CD4-positive, CD25-positive, alpha-beta regulatory T cell (primary cell): ENCODE results near the gene ACLY. TPM values are rescaled to one million over a fixed set of nuclear protein-coding genes. Genes with fewer than 3 reads are reported as not detected.

ENCODE experiments used
- ATAC-seq, 2 donors: fragments of 150-1000 bp; cut with Tn5 transposase; one replicate each; pipeline ENCODE4 v1.10.0; 2021; ENCODE audit warnings: low read depth in 2 of 2, moderate number of reproducible peaks in 2 of 2, moderate library complexity in 1 of 2
- DNase-seq, 3 donors: peaks; one replicate each; pipeline versions ENCODE4 v3.0.0 to v3.0.0-alpha.2; 2012 to 2022; ENCODE audit warnings: mixed read lengths in 1 of 3
- H3K27ac ChIP-seq: one replicate; pipeline ENCODE4 v1.7.0; 2013; ENCODE audit warnings: mild to moderate bottlenecking, low read length; ENCODE audit not compliant: insufficient read depth, poor library complexity, severe bottlenecking
- H3K27me3 ChIP-seq: one replicate; pipeline ENCODE4 v1.7.0; 2013; ENCODE audit warnings: low read length; ENCODE audit not compliant: control insufficient read depth, insufficient read depth
- H3K36me3 ChIP-seq: one replicate; pipeline ENCODE4 v1.7.0; 2013; ENCODE audit warnings: mild to moderate bottlenecking, low read length, moderate library complexity; ENCODE audit not compliant: control insufficient read depth, insufficient read depth
- H3K4me1 ChIP-seq: 2 replicates; pipeline ENCODE4 v1.7.0; 2013; ENCODE audit warnings: mild to moderate bottlenecking, low read length; ENCODE audit not compliant: insufficient read depth, control insufficient read depth, poor library complexity, severe bottlenecking
- H3K4me3 ChIP-seq: one replicate; pipeline ENCODE4 v1.7.0; 2013; ENCODE audit warnings: low read depth, mild to moderate bottlenecking, low read length, moderate library complexity
- H3K9me3 ChIP-seq, 2 experiments: 1 replicate in 1 of 2; 2 replicates in 1 of 2; pipeline ENCODE4 v1.7.0; 2013; ENCODE audit warnings: low read length in 2 of 2, mild to moderate bottlenecking in 1 of 2, moderate library complexity in 1 of 2; ENCODE audit not compliant: control insufficient read depth in 2 of 2
- H3K27ac Mint-ChIP-seq, 3 donors: one replicate each; pipeline ENCODE4 v1.8.0; 2020 to 2022; ENCODE audit warnings: mild to moderate bottlenecking in 3 of 3, mixed read lengths in 3 of 3, moderate library complexity in 2 of 3
- H3K27me3 Mint-ChIP-seq: one replicate; pipeline ENCODE4 v1.8.0; 2022; ENCODE audit warnings: mild to moderate bottlenecking, mixed read lengths
- H3K36me3 Mint-ChIP-seq: one replicate; pipeline ENCODE4 v1.8.0; 2020; ENCODE audit warnings: mixed read lengths
- H3K4me1 Mint-ChIP-seq, 4 donors: one replicate each; pipeline ENCODE4 v1.8.0; 2020 to 2022; ENCODE audit warnings: mixed read lengths in 4 of 4, mild to moderate bottlenecking in 1 of 4
- H3K4me3 Mint-ChIP-seq, 4 donors: one replicate each; pipeline ENCODE4 v1.8.0; 2020 to 2022; ENCODE audit warnings: mild to moderate bottlenecking in 4 of 4, mixed read lengths in 4 of 4, moderate library complexity in 3 of 4
- H3K9me3 Mint-ChIP-seq, 7 donors: one replicate each; pipeline ENCODE4 v1.8.0; 2020 to 2022; ENCODE audit warnings: mixed read lengths in 7 of 7, mild to moderate bottlenecking in 3 of 7, moderate library complexity in 2 of 7
- polyA plus RNA-seq, 4 donors: library from polyadenylated mRNA; unstranded; fragments of 300-500 nt; fragmentation: Illumina TruSeq; gene quantifications; one replicate each; pipeline ENCODE4 v1.2.3, GENCODE V29; 2021
- total RNA-seq: library from RNA; stranded (reverse); gene quantifications from one replicate; pipeline ENCODE4 v1.2.3, GENCODE V29; 2022

Gene ACLY
- total and polyA plus RNA-seq, 5 donors from 2014 or later = 50.3 to 76.3 (median 56.7) TPM

- H3K4me1 ChIP-seq = no peaks in the 10 kb centered on the region
- H3K4me1 Mint-ChIP-seq = peaks cover 0 to 3% (median 0%) of the 10 kb centered on the region in 4 donors
- H3K27ac ChIP-seq = no peak overlapping the region
- no peak overlapping the region for H3K4me3 Mint-ChIP-seq
- H3K27me3 Mint-ChIP-seq = no peaks in the 10 kb centered on the region
- H3K36me3 ChIP-seq = peaks cover 81% of the 10 kb centered on the region
- H3K9me3 ChIP-seq = no peaks in the 10 kb centered on the region
- H3K9me3 Mint-ChIP-seq = no peaks in the 10 kb centered on the region
- DNase-seq (no peak), ATAC-seq (no peak)
- H3K36me3 Mint-ChIP-seq = peaks cover 30% of the 10 kb centered on the region
- H3K27ac Mint-ChIP-seq = no peak overlapping the region
- H3K27me3 ChIP-seq = no peaks in the 10 kb centered on the region
- no peak overlapping the region for H3K4me3 ChIP-seq
Measured at GRCh38 chr17:41893384-41893783, 25.4 kb downstream of the ACLY start.

- H3K27ac ChIP-seq = no peak overlapping the region
- H3K27me3 ChIP-seq = no peaks in the 10 kb centered on the region
- H3K27ac Mint-ChIP-seq = no peak overlapping the region
- H3K36me3 ChIP-seq = peaks cover 82% of the 10 kb centered on the region
- H3K4me3 Mint-ChIP-seq = no peak overlapping the region
- H3K4me1 Mint-ChIP-seq = peaks cover 0 to 2% (median 0%) of the 10 kb centered on the region in 4 donors
- H3K4me1 ChIP-seq = no peaks in the 10 kb centered on the region
- no peaks in the 10 kb centered on the region for H3K9me3 Mint-ChIP-seq
- no peak overlapping the region for H3K4me3 ChIP-seq
- ATAC-seq (no peak), DNase-seq (no peak)
- no peaks in the 10 kb centered on the region for H3K9me3 ChIP-seq
- no peaks in the 10 kb centered on the region for H3K27me3 Mint-ChIP-seq
- peaks cover 33% of the 10 kb centered on the region for H3K36me3 Mint-ChIP-seq
Measured at GRCh38 chr17:41892021-41892376, 26.8 kb downstream of the ACLY start.

- DNase-seq = no peak
- Mint-ChIP-seq H3K36me3 (peaks cover 27% of the 10 kb centered on the region), H3K9me3 (no peaks in the 10 kb centered on the region), H3K27me3 (no peaks in the 10 kb centered on the region), H3K4me1 (no peaks in the 10 kb centered on the region), H3K4me3 (no peak overlapping the region), H3K27ac (no peak overlapping the region)
- no peaks in the 10 kb centered on the region for H3K4me1 ChIP-seq
- no peak for ATAC-seq
- H3K9me3 ChIP-seq = no peaks in the 10 kb centered on the region
- no peak overlapping the region for H3K27ac ChIP-seq
- H3K36me3 ChIP-seq = peaks cover 82% of the 10 kb centered on the region
- no peak overlapping the region for H3K4me3 ChIP-seq
- H3K27me3 ChIP-seq = no peaks in the 10 kb centered on the region
Measured at GRCh38 chr17:41891135-41892020, 27.4 kb downstream of the ACLY start.

- H3K4me1 ChIP-seq = no peaks in the 10 kb centered on the region
- peak overlapping the region in 1 of 3 donors; percentile 76 for H3K27ac Mint-ChIP-seq
Measured at GRCh38 chr17:41888332-41888965, 30.3 kb downstream of the ACLY start.

GRCh38 chr17:41885733-41886132 lies 33.0 kb downstream of the ACLY start:
- peaks cover 0 to 3% (median 0%) of the 10 kb centered on the region in 4 donors for H3K4me1 Mint-ChIP-seq

More at GRCh38 chr17:41888332-41888965, 30.3 kb downstream of the ACLY start:
- Mint-ChIP-seq H3K9me3 (no peaks in the 10 kb centered on the region), H3K4me1 (no peaks in the 10 kb centered on the region), H3K27me3 (no peaks in the 10 kb centered on the region), H3K4me3 (no peak overlapping the region), H3K36me3 (peaks cover 31% of the 10 kb centered on the region)
- Histone ChIP-seq H3K36me3 (peaks cover 87% of the 10 kb centered on the region), H3K4me3 (no peak overlapping the region), H3K9me3 (no peaks in the 10 kb centered on the region), H3K27me3 (no peaks in the 10 kb centered on the region), H3K27ac (no peak overlapping the region)
- DNase-seq (no peak), ATAC-seq (no peak)

GRCh38 chr17:41882756-41883155 lies 36.0 kb downstream of the ACLY start:
- no peaks in the 10 kb centered on the region for H3K27me3 Mint-ChIP-seq
- Histone ChIP-seq H3K36me3 (peaks cover 84% of the 10 kb centered on the region), H3K9me3 (no peaks in the 10 kb centered on the region), H3K27me3 (no peaks in the 10 kb centered on the region), H3K4me1 (no peaks in the 10 kb centered on the region), H3K4me3 (no peak overlapping the region), H3K27ac (no peak overlapping the region)
- H3K4me3 Mint-ChIP-seq = no peak overlapping the region
- H3K4me1 Mint-ChIP-seq = peaks cover 0 to 3% (median 0%) of the 10 kb centered on the region in 4 donors
- ATAC-seq = no peak
- peaks cover 0 to 2% (median 0%) of the 10 kb centered on the region in 7 donors for H3K9me3 Mint-ChIP-seq
- no peak for DNase-seq
- H3K36me3 Mint-ChIP-seq = peaks cover 48% of the 10 kb centered on the region
- H3K27ac Mint-ChIP-seq = peak overlapping the region in 1 of 3 donors; percentile 1

More at GRCh38 chr17:41885733-41886132, 33.0 kb downstream of the ACLY start:
- Histone ChIP-seq H3K4me3 (no peak overlapping the region), H3K4me1 (no peaks in the 10 kb centered on the region), H3K27me3 (no peaks in the 10 kb centered on the region), H3K36me3 (peaks cover 86% of the 10 kb centered on the region), H3K9me3 (no peaks in the 10 kb centered on the region), H3K27ac (no peak overlapping the region)
- no peak overlapping the region for H3K27ac Mint-ChIP-seq
- peaks cover 39% of the 10 kb centered on the region for H3K36me3 Mint-ChIP-seq
- H3K27me3 Mint-ChIP-seq = no peaks in the 10 kb centered on the region
- DNase-seq = no peak
- H3K9me3 Mint-ChIP-seq = peaks cover 0 to 2% (median 0%) of the 10 kb centered on the region in 7 donors
- no peak for ATAC-seq
- H3K4me3 Mint-ChIP-seq = peak overlapping the region in 1 of 4 donors; percentile 2

- Histone ChIP-seq H3K9me3 (no peaks in the 10 kb centered on the region), H3K36me3 (peaks cover 64% of the 10 kb centered on the region), H3K4me3 (no peak overlapping the region), H3K27me3 (no peaks in the 10 kb centered on the region), H3K4me1 (no peaks in the 10 kb centered on the region), H3K27ac (no peak overlapping the region)
- H3K4me1 Mint-ChIP-seq = peaks cover 0 to 3% (median 0%) of the 10 kb centered on the region in 4 donors
- peaks cover 0 to 2% (median 0%) of the 10 kb centered on the region in 7 donors for H3K9me3 Mint-ChIP-seq
- no peak for DNase-seq
- no peaks in the 10 kb centered on the region for H3K27me3 Mint-ChIP-seq
- H3K4me3 Mint-ChIP-seq = no peak overlapping the region
- no peak for ATAC-seq
- peaks cover 34% of the 10 kb centered on the region for H3K36me3 Mint-ChIP-seq
- no peak overlapping the region for H3K27ac Mint-ChIP-seq
Measured at GRCh38 chr17:41880130-41880529, 38.6 kb downstream of the ACLY start.
